ENCODE results near the gene COQ10A.
"Not testable (repeated sequence)": the region's sequence is repeated elsewhere in the genome, so short reads cannot be mapped to it uniquely, and the experiment has no call there.

The COQ10A gene

DNA sequence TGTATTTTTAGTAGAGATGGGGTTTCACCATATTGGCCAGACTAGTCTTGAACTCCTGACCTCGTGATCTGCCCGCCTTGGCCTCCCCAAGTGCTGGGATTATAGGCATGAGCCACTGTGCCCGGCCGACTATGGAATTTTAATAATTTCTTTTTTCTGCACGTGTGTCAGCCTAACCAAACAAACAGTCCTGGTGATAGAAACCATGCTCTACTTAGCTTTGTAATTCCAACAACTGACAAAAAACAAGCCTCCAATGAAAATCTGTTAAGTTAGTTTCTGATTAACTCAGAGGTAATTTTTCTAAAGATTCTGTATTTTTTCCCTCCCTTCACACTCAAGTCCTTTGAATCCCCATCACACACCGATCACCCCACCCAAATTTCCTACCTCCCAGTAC lies 15.3 kb downstream of the COQ10A start:
- no peak for DNase-seq

GRCh38 chr12:56282579-56282978 lies 15.8 kb downstream of the COQ10A start:
- no peak for DNase-seq

DNA sequence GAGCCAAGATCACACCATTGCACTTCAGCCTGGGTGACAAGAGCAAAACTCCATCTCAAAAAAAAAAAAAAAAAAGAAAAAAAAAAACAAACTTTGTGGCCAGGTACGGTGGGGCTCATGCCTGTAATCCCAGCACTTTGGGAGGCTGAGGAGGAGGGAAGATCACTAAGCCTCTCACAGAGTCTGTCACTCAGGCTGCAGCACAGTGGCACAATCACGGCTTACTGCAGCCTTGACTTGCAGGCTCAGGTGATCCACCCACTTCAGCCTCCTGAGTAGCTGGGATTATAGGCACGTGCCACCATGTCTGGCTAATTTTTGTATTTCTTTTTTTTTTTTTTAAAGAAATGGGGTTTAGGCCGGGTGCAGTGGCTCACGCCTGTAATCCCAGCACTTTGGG lies 17.5 kb downstream of the COQ10A start:
- not testable (repeated sequence) for DNase-seq

DNA sequence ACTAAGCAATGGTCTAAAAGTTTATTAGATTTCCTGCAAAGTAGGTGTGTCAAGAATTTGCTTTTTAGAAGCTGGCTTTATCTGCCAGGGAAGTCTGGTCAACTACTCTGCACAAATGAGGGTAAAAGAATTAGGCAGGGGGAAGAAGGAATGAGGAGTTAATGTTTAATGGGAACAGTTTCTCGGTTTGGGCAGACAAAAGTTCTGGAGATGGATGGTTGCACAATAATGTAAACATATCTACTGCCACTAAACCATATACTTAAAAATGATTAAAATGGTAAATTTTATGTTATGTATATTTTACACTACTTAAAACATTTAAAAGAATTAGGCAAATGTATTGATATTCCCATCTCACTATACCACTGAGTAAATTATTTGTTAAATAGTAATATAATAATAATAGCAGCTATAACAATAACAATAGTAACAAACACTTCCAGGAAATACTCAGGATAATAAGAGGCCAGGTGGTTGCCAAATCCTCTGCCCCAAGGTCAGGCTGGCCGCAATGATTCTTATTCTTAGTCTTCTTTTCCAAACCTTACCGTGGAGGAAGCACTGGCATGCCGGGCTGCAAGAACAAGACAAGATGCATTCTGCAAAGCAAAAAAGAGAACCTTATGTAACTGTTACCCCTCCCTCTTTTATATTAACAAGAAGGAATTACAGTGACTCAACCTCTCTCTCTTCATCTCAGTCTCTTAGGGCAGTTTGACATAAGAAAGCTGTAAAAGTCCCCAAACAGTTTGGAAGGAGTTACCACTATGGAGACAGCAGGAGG lies 19.5 kb downstream of the COQ10A start:
- no peak for DNase-seq

- no peak for DNase-seq
Observed at GRCh38 chr12:56288705-56289387, 22.1 kb downstream of the COQ10A start.

DNA sequence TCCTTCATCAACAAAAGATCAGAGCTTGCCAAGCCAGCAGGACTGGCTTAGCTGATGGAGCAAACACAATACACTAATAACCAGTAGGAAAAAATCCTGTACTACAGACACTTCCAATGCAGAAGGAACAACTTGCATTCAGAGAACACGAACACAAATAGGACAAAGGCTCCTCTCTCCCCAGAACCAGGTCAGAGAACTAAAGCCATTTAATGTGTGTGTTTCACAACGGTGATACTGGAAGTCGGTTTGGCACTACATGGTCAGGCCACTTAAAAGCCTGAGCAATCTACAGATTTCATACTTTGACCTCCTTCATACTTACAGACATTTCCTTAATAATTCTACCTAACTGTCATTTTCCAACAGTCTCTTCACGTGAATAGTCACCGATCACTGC lies 27.1 kb downstream of the COQ10A start:
- DNase-seq, result no peak

DNA sequence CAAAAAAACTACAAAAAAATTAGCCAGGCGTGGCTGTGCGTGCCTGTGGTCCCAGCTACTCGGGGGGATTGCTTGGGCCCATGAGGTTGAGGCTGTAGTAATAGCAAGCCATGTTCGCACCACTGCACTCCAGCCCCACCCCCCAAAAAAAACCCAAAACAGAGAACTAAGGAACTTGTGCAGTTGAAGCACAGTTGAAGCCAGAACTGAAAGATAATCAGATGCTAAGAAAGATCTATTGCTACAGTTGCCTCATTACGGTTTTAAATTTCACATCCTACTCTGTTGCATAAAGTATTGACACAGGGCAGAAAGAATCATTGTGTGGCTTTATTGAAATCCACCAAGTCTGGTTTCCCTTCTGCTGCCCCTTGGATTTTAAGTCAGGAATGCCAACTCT lies 29.6 kb downstream of the COQ10A start:
- DNase-seq, result no peak

DNA sequence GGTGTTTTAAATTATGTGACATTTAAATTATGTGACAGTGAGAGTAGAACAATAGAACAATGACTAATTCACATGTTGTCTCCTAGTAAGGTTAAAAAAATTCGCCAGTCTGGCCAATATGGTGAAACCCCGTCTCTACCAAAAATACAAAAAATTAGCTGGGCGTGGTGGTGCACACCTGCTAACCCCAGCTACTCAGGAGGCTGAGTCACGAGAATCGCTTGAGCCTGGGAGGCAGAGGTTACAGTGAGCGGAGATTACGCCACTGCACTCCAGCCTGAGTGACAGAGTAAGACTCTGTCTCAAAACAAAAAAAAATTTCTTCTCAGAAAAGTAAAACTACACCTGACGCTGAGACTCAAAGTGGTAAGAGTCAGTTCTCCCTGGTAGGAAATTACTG lies 30.7 kb downstream of the COQ10A start:
- DNase-seq, result no peak

GRCh38 chr12:56298828-56299227 lies 32.1 kb downstream of the COQ10A start:
- no peak for DNase-seq

DNA sequence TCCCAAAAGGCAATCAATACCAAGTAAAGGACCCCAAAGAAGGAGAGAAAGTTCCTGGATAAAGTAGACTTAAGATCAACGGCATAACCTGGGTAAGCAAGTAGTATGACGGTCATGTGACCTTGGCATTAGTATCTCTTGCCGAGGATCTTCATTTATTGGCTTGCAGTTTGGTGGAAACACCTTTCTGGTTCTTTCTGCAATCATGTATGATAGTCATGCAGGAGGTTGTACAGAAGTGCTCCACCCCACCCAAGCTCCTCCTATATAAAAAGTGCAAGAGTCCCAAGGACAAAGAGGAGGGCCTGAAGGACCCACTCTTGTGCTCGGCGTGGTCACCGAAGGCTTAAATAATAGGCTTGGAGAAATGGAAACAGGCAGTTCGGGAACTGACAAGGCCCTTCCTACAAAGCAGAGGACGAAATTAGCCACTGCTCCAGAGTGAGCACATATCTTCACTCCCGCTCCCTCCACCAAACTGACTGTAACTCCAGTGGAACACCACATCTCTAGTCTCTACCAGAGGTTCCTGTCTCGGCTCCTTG lies 32.6 kb downstream of the COQ10A start:
- peak; percentile 10 for DNase-seq

DNA sequence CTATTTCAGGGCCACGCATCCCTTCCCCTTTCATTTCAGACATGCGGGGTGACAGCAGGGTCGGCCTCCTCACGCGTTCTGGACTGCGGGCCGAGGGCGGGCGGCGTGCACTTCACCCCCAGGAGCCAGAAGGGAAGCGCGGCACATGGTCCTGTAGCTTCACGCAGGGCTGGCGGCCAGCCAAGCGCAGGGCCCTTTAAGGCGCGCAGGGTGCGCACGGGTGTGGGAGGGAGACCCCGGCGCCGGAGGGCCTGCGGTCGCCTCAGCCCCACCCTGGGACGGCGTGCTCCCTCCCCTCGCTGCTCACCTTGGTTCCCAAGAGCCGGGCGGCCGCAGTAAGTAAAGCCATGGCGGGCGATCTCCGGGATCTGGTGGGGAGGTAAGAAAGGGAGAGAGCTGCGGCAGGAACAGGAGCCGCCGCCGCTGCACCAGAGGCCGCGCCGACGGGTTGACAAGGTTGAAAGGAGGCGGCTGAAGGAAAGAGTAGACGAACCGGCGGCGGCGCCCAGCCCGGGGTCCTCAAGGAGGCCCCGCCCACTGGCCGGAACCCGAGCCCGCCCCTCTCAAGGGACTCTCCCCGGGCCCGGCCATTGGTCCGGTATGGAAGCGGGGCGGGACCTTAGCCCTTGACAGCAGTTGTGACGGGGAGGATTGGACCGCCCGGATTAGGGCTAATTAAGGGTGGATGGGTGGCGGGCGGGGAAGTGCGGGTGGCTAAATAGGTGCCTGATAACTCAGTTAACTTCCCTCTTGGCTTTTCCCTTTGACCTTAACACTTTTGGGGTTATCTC lies 33.3 kb downstream of the COQ10A start, which contains the start of gene CS:
Gene CS (minus strand): TSS at position 478 of the 791 bp plus-strand sequence. CDS start 129 bp downstream, at position 349.
- DNase-seq, result peak; percentile 98

DNA sequence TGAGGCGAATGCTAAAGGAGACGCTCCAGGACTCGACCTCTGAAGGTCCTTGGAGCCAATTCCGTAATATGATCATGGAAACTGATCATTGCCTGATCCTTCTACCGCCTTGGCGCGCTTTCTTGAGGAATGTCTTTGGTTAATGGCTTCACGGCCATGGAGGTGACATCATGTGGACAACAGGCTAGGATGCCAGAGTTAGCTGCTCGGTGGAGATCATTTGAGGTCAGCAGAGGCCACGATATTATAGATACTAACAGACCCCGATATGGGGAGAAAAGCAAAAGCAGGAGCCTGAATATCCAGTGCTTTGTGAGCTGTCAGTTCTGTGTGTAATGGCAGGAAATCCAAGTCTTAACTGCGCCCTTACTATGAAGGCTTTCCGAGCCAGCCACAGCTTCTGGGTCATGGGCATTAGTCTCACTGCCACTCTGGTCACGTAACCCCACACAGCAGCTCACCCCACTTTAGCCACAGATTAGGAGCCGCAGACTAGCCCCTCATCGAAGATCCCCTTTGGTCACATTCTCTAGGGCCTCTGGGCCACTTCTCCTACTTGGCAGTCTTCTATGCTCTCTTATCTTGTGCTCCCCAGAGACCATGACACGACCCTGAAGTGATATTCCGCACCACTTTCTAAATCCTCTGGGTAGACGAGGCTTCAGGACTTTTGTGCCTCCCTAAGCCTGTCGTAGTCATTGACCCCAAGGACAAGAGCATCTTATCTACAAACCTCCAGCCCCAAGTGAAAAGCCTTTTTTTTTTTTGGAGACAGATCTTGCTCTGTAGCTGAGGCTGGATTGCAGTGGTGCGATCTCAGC lies 34.1 kb downstream of the COQ10A start:
- DNase-seq, result no peak

- no peak for DNase-seq
Observed at GRCh38 chr12:56304276-56304675, 37.5 kb downstream of the COQ10A start.

GRCh38 chr12:56304872-56305590 lies 38.3 kb downstream of the COQ10A start:
- DNase-seq, result no peak

DNA sequence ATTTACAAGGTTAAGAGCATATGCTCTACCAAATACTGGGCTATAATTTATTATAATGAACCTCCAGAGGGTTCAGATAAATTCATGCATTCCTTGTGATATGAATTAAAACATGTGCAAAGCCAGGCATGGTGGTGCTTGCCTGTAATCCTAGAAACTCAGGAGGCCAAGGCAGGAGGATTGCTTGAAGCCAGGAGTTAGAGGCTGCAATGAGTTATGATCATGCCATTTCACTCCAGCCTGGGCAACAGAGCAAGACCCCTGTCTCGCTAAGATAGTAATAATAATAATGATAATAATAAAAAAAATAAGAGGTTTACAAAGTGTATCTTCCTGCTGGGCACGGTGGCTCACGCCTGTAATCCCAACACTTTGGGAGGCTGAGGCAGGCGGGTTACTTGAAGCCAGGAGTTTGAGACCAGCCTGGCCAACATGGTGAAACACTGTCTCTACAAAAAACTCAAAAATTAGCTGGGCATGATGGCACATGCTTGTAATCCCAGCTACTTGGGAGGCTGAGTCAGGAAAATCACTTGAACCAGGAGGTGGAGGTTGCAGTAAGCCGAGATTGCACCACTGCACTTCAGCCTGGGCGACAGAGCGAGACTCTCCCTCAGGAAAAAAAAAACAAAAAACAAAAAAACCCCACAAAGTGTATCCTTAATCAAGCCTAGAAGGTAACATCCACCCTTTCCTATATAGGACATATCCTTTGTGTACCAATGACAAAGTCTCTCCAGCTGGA lies 40.7 kb downstream of the COQ10A start:
- no peak for DNase-seq

DNA sequence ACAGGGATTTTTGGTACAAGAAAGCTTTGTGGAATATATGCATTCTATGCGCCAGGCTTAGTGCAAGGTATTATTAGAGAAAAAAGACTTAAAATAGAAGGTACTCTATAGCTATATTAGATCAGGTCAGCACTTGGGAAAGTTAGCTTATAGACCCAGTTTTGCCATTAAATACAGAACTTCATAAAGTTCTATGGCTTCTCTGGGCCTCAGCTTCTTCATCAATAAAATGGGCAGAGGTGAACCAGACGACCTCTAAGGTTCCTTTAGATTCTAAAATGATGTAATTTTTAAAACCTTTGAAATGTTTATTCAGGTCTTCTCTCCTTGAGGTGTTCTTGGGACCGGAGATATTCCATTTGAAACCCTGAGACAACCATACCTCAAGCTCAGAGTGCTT lies 42.0 kb downstream of the COQ10A start:
- no peak for DNase-seq

GRCh38 chr12:56311003-56311402 lies 44.3 kb downstream of the COQ10A start:
- no peak for DNase-seq

GRCh38 chr12:56315249-56315621 lies 48.5 kb downstream of the COQ10A start:
- DNase-seq, result no peak

- peak; percentile 97 for DNase-seq
Observed at GRCh38 chr12:56315622-56316473, 49.1 kb downstream of the COQ10A start, which contains the start of gene CNPY2. Gene CNPY2, minus strand, starts transcription at chr12:56315988. Its CDS starts 771 bp downstream, at chr12:56315217.

DNA sequence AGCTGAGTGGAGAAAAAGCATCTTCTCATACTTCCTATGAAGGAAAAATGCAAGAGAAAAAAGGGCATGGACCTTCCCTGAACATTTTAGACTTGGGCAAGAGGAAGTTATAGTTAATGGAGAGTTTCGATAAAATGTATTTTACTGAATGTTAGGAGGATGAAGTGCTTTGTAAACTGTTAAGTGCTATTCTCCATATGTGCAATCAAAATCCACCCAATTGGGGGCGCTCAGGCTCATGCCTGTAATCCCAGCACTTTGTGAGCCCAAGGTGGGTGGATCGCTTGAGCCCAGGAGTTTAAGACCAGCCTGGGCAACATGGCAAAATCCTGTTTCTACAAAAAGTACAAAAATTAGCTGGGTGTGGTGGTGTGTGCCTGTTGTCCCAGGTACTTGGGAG lies 50.9 kb downstream of the COQ10A start:
- no peak for DNase-seq

Measured in fibroblast of upper back skin (primary cell).